ENCODE results near the gene USH1C.

Gene USH1C

DNA sequence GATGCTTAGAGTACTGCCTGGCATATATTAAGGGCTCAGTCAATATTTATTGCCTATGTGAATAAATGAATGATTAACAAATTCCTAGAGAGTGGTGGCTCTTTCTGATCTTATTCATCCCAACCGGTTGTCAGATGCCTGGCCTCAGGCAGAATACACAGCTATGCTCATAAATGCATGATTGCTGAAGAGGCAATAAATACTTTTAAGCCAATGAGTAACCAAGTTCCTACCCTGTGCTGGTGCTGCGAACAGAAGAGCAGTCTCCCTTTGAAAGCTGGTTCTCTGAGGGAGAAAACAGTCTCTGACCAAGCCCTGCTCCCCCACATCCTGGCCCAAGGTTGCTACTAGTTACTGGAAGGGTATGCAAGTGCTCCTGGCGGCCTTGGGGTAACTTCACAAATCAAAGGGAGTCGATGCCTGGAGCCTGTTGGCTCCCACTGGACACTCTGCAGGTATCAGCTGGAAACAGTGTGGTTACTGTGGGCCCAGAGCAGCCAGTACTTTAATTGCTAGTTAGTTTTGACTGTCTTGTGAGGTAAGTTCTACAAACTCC is 2.8 kb downstream of the USH1C start:
- peak overlapping the region in 1 of 3 experiments; percentile 85 for H3K4me3 Mint-ChIP-seq
- H3K27ac Mint-ChIP-seq, result peak overlapping the region; percentile 87 to 99 (median 98)
- peaks cover 7% of the 10 kb centered on the region for H3K4me1 Mint-ChIP-seq
- H3K27me3 Mint-ChIP-seq (ENCODE audit: low read depth), result peaks cover 49% of the 10 kb centered on the region
- H3K9me3 Mint-ChIP-seq, result no peaks in the 10 kb centered on the region
- H3K36me3 Mint-ChIP-seq (ENCODE audit: low read depth), result no peaks in the 10 kb centered on the region
- TF ChIP-seq, protein P1, sequence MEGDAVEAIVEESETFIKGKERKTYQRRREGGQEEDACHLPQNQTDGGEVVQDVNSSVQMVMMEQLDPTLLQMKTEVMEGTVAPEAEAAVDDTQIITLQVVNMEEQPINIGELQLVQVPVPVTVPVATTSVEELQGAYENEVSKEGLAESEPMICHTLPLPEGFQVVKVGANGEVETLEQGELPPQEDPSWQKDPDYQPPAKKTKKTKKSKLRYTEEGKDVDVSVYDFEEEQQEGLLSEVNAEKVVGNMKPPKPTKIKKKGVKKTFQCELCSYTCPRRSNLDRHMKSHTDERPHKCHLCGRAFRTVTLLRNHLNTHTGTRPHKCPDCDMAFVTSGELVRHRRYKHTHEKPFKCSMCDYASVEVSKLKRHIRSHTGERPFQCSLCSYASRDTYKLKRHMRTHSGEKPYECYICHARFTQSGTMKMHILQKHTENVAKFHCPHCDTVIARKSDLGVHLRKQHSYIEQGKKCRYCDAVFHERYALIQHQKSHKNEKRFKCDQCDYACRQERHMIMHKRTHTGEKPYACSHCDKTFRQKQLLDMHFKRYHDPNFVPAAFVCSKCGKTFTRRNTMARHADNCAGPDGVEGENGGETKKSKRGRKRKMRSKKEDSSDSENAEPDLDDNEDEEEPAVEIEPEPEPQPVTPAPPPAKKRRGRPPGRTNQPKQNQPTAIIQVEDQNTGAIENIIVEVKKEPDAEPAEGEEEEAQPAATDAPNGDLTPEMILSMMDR (IDR thresholded peaks at IDR 0.05; ENCODE audit: unreplicated experiment in 3 of 3), result no peak

DNA sequence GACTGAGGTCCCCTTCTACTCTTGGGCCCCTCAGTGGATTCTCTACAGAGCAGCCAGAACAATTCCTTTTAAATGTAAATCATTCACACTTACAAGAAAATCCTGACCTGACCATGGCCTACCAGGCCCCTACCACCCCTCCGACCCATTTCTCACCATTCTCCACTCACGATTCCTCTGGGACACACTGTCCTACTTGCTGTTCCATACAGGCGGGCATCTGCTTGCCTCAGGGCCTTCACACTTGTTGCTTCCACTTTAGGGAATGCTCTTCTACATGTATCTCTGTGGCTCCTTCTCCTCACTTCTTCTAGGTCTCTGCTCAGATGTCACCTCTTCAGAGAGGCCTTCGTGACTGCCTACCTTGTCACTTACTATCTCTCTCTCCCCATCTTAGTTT is 3.4 kb downstream of the USH1C start:
- peaks cover 7% of the 10 kb centered on the region for H3K4me1 Mint-ChIP-seq

DNA sequence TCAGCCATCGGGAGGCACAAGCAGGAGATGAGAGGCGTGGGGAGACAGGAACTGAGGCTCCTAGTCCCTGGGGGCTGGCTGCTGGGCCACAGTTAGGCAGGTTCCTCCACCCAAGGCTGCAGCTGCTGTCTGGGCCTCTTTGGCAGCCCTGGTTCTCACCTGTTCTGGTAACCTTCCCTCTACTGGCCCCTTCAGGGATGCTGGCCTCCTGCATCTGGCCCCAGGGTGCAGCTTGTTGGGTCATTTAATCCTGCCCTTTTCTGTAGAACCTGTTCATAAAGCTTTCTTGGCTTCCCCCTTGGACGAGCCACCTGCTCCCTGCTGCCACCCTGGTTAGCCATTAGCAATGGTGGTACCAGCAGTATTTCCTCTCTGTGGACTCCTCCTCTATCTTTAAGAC is 5.5 kb downstream of the USH1C start:
- H3K27ac Mint-ChIP-seq, result no peak overlapping the region
- H3K4me3 Mint-ChIP-seq, result no peak overlapping the region
- no peaks in the 10 kb centered on the region for H3K9me3 Mint-ChIP-seq
- H3K36me3 Mint-ChIP-seq (ENCODE audit: low read depth), result no peaks in the 10 kb centered on the region
- peaks cover 7% of the 10 kb centered on the region for H3K4me1 Mint-ChIP-seq
- peaks cover 43% of the 10 kb centered on the region for H3K27me3 Mint-ChIP-seq (ENCODE audit: low read depth)
- TF ChIP-seq, protein P1 (IDR thresholded peaks at IDR 0.05; ENCODE audit: unreplicated experiment in 3 of 3), result no peak

More for the DNA sequence above, 3.4 kb downstream of the USH1C start:
- H3K27ac Mint-ChIP-seq, result peak overlapping the region in 1 of 3 experiments; percentile 98
- TF ChIP-seq, protein P1 (IDR thresholded peaks at IDR 0.05; ENCODE audit: unreplicated experiment in 3 of 3), result no peak
- H3K4me3 Mint-ChIP-seq, result peak overlapping the region in 1 of 3 experiments; percentile 85
- H3K36me3 Mint-ChIP-seq (ENCODE audit: low read depth), result no peaks in the 10 kb centered on the region
- no peaks in the 10 kb centered on the region for H3K9me3 Mint-ChIP-seq
- peaks cover 48% of the 10 kb centered on the region for H3K27me3 Mint-ChIP-seq (ENCODE audit: low read depth)

DNA sequence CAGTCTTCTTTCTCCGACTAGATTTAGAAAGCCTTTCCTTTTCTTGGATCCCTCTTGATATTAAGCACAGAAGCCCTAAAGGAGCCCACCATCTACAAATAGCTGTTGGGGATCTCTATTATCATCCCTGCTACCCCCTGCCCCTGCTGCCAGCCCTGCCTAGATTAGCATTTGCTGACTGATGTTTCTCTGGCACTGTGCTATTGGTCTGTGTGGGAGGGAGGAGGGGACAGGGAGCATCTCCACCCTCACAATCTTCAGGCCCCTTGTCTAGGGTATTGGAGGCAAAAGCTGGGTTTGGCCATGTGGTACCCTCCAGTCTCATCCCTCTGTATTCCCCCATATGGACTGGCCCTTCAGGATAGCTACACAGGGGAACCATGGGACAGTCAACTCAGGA is 6.2 kb downstream of the USH1C start:
- H3K4me1 Mint-ChIP-seq, result peaks cover 7% of the 10 kb centered on the region
- H3K27ac Mint-ChIP-seq, result no peak overlapping the region
- H3K27me3 Mint-ChIP-seq (ENCODE audit: low read depth), result peaks cover 42% of the 10 kb centered on the region
- TF ChIP-seq, protein P1 (IDR thresholded peaks at IDR 0.05; ENCODE audit: unreplicated experiment in 3 of 3), result no peak
- no peaks in the 10 kb centered on the region for H3K36me3 Mint-ChIP-seq (ENCODE audit: low read depth)
- no peaks in the 10 kb centered on the region for H3K9me3 Mint-ChIP-seq
- H3K4me3 Mint-ChIP-seq, result no peak overlapping the region

DNA sequence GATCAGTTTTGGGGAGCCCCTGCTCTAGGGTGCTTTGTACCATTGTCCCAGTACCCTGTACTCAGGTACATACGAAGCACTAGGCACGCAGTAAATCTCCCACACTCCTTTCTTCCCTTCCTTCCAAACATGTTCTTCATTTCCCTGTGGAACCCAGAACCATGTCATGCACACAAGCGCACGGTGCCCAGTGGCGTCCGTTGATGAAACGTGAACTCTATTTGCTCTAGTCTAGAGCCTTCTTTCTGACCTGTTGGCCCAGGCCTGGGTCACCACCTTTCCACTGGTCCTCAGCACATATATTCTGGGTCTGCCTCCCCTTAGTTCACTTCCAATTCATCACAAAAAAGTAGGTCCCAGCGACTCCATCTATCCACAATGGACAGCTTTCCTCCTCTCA is 7.0 kb downstream of the USH1C start:
- no peak overlapping the region for H3K27ac Mint-ChIP-seq
- TF ChIP-seq, protein P1 (IDR thresholded peaks at IDR 0.05; ENCODE audit: unreplicated experiment in 3 of 3), result no peak
- peaks cover 10% of the 10 kb centered on the region for H3K4me1 Mint-ChIP-seq
- H3K27me3 Mint-ChIP-seq (ENCODE audit: low read depth), result peaks cover 38% of the 10 kb centered on the region
- H3K36me3 Mint-ChIP-seq (ENCODE audit: low read depth), result no peaks in the 10 kb centered on the region
- no peak overlapping the region for H3K4me3 Mint-ChIP-seq
- H3K9me3 Mint-ChIP-seq, result no peaks in the 10 kb centered on the region

DNA sequence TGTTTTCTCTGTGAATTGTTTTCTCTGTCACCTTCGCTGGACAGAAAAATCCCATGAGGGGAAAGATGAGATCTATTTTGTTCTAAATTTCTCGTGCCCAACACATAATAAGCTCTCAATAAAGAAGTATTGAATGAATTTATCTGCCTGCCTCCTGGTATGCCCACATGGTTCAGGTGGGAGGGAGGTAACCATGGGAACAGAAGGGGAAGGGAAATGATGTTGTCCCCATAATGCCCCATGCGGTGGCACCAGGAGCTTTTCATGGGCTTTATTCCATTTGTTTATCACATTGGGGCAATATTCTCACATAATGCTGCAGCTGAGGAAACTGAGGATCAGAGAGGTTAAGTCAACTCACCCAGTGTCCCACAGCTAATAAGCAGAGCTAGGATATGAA is 8.7 kb downstream of the USH1C start:
- H3K36me3 Mint-ChIP-seq (ENCODE audit: low read depth), result peaks cover 4% of the 10 kb centered on the region
- H3K4me1 Mint-ChIP-seq, result peaks cover 15% of the 10 kb centered on the region
- no peaks in the 10 kb centered on the region for H3K9me3 Mint-ChIP-seq
- no peak overlapping the region for H3K27ac Mint-ChIP-seq
- H3K27me3 Mint-ChIP-seq (ENCODE audit: low read depth), result peaks cover 42% of the 10 kb centered on the region
- TF ChIP-seq, protein P1 (IDR thresholded peaks at IDR 0.05; ENCODE audit: unreplicated experiment in 3 of 3), result no peak
- no peak overlapping the region for H3K4me3 Mint-ChIP-seq

All from nephron (organoid).